Activated naive CD4-positive, alpha-beta T cell treated with anti-CD3 and anti-CD28 coated beads, Interleukin-2, amount 50 U/mL, for 16 hours (primary cell): ENCODE data around the gene GSTO1.

Experiments
- DNase-seq: peaks from one replicate; pipeline ENCODE4 v3.0.0-alpha.2; 2020

The GSTO1 gene

DNA sequence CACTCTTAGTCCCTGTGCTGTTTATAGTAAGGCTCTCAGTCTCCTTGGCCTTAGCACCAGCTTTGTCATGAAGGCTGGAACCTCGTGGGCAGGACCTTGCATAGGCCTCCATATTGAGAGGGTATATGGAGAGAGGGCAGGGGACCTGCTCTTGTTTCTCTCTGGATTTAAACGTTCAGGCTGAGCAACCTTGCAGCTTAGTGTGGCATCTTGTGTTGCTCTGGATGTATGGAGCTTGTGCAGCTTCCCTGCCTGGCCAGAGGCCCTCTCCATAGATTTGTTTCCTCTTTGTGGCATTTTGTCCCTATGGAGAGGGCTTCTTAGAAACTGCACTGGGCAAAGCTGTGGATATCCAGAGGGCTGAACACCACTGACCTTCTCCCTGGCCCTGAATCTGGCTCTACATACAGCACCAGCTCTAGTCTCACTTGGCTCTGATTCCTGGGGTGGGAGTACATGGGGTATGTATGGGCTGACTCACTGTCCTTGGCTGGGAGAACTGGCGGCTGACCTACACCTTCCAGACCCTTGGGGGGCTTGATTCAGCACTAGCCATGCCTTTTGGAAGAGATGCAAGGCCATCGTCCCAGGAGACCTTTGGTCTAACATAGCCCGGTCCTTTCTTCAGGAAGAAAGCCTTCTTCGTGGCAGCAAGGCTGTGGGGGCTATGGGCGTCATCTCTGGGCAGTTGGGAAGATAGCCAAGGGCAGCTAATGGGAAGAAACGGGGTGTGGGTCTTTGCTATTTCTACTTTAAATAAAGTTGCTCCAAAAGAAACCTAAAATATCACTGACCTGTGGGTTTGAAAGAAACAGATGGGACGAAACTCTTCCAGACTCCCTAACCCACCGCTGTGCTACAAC, 53.1 kb downstream of the GSTO1 start:
- DNase-seq = no peak

GRCh38 chr10:104308439-104308903, 53.8 kb downstream of the GSTO1 start:
- DNase-seq = no peak

- DNase-seq = no peak
Observed at GRCh38 chr10:104309980-104310978, 55.6 kb downstream of the GSTO1 start.

DNA sequence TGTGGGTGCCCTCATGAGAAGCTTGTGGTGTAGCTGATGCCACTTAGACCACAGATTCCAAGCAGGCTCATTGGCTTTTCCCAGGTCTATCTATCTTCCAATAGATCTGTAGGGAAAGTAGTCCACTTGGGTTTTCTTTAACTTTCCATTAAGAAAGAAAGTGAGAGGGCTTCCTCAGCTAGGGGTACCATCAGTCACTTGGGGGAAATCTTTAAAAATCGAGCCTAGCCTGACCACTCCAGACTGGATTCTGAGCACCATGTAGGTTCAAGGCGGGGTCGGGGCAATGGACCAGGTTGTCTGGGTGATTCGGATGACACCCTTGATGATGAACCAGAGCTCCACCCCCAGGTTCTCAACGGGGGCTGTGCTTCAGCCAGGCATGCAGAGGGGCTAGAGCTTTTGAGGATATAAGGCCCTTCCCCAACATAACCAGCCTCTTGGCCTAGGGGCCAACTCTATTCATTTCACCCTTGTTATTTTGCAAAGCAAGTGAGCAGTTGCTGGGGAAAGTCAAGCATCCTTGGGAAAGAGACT, 56.6 kb downstream of the GSTO1 start:
- no peak for DNase-seq

GRCh38 chr10:104314591-104315485, 60.1 kb downstream of the GSTO1 start:
- DNase-seq = no peak

- DNase-seq = no peak
Observed at GRCh38 chr10:104315486-104315921, 60.8 kb downstream of the GSTO1 start.

GRCh38 chr10:104316321-104317099, 61.8 kb downstream of the GSTO1 start:
- no peak for DNase-seq
